ENCODE measurements around the gene OSCP1. TPM values are rescaled to one million over a fixed set of nuclear protein-coding genes. Genes with fewer than 3 reads are reported as not detected.
A peak's percentile ranks its signal among the peaks of the same experiment; 100 is the strongest.

OSCP1 gene
- total RNA-seq, 4 donors from 2014 or later = 8.2 to 10.8 (median 9.6) TPM

- Histone ChIP-seq H3K4me1 (peaks cover 52 to 79% (median 66%) of the 10 kb centered on the region in 4 donors), H3K9me3 (no peaks in the 10 kb centered on the region), H3K27me3 (no peaks in the 10 kb centered on the region), H3K36me3 (peaks cover 0 to 11% (median 0%) of the 10 kb centered on the region in 4 donors), H3K27ac (replicated peaks in 1 of 4) (peak overlapping the region in 3 of 4 donors; percentile 9 to 48 (median 29)), H3K4me3 (no peak overlapping the region)
- TF ChIP-seq POLR2AphosphoS5 (IDR thresholded peaks at IDR 0.05) = no peak
- TF ChIP-seq, protein P1, sequence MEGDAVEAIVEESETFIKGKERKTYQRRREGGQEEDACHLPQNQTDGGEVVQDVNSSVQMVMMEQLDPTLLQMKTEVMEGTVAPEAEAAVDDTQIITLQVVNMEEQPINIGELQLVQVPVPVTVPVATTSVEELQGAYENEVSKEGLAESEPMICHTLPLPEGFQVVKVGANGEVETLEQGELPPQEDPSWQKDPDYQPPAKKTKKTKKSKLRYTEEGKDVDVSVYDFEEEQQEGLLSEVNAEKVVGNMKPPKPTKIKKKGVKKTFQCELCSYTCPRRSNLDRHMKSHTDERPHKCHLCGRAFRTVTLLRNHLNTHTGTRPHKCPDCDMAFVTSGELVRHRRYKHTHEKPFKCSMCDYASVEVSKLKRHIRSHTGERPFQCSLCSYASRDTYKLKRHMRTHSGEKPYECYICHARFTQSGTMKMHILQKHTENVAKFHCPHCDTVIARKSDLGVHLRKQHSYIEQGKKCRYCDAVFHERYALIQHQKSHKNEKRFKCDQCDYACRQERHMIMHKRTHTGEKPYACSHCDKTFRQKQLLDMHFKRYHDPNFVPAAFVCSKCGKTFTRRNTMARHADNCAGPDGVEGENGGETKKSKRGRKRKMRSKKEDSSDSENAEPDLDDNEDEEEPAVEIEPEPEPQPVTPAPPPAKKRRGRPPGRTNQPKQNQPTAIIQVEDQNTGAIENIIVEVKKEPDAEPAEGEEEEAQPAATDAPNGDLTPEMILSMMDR (IDR thresholded peaks at IDR 0.05) = no peak
- intact Hi-C loops (cut with DNase I) = loop anchor here (10.0 kb wide), 1 partner anchor 226 kb away; the partner anchor contains the start of gene MAP7D1
- no peak for DNase-seq (ENCODE audit: extremely low spot score)
- WGBS = 86% methylated on average over 3 of the region's 3 CpGs
These were observed 69.5 kb downstream of the OSCP1 start for GRCh38 chr1:36380782-36381181.

DNA sequence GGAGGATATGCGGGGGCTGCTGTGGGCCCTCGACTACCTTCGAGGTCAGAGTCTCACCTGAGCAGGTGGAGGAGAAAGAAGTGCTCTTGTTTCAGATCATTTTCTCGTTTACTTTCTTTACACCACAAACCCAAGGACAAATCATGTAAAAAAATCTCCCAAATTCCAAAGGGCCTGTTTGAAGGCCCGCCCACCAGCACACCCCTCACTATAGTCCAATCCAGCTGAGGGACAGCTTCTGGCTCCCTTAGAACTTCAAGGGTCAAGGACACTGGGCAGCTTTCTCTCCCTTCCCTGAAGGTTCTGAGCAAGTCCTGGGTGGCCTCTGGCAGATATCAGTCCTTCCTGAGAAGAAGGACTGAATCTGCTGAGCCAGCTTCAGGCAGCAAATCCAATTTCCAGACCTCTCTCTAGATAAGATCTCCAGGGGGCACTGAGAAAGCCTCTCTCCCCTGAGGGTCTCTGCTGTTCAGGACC is 70.1 kb downstream of the OSCP1 start:
- DNase-seq (ENCODE audit: extremely low spot score) = no peak
- H3K4me3 ChIP-seq = no peak overlapping the region
- H3K4me1 ChIP-seq = peaks cover 58 to 85% (median 71%) of the 10 kb centered on the region in 4 donors
- no peaks in the 10 kb centered on the region for H3K27me3 ChIP-seq
- intact Hi-C loops (cut with DNase I) = loop anchor here (10.0 kb wide), 1 partner anchor 225 kb away; the partner anchor contains the start of gene MAP7D1
- peak overlapping the region; percentile 9 to 48 (median 26) for H3K27ac ChIP-seq (replicated peaks in 1 of 4)
- WGBS = 82% methylated on average over 5 of the region's 5 CpGs
- H3K36me3 ChIP-seq = peaks cover 0 to 11% (median 0%) of the 10 kb centered on the region in 4 donors
- TF ChIP-seq POLR2AphosphoS5 (IDR thresholded peaks at IDR 0.05) (no peak), POLR2A (IDR thresholded peaks at IDR 0.05; ENCODE audit: low read depth) (no peak), EP300 (IDR thresholded peaks at IDR 0.05) (no peak)
- TF ChIP-seq, protein P1 (IDR thresholded peaks at IDR 0.05) = no peak
- no peaks in the 10 kb centered on the region for H3K9me3 ChIP-seq

DNA sequence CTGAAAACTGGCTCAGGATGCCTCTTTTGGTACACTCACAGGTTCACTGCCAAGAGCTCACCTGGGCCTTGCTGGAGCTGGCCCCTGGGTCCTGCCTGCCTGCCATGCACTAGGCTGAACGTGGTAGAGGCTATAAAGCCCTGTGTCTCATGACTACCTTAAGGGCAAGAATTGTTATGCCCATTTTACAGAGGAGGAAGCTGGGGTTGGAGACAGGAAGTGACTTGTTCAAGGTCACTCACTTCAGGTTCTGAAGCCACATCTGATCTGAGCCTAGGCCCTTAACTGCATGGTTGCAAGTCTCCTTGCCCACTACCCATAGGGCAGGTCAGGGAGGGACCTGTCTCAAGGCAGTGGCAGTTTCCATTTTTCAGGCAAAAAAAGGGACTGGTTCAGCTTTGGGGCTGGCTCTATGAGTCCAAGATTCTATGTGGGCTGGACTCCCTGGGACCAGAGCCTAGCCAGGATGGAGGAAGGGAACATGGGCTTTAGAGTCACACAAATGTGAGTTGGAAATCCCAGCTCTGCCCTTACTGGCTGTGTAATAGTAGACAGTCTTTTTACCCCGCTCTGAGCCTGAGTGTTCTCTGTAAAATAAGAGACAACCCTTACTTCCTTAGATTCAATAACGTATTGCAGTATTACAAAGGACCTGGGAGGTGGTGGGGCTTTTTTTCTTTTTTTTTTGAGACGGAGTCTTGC is 72.3 kb downstream of the OSCP1 start:
- TF ChIP-seq EP300 (IDR thresholded peaks at IDR 0.05) (no peak), POLR2AphosphoS5 (IDR thresholded peaks at IDR 0.05) (no peak), POLR2A (IDR thresholded peaks at IDR 0.05; ENCODE audit: low read depth) (no peak)
- TF ChIP-seq, protein P1 (IDR thresholded peaks at IDR 0.05) = no peak
- H3K36me3 ChIP-seq = peaks cover 0 to 11% (median 0%) of the 10 kb centered on the region in 4 donors
- DNase-seq (ENCODE audit: extremely low spot score) = no peak
- H3K4me3 ChIP-seq = no peak overlapping the region
- no peaks in the 10 kb centered on the region for H3K27me3 ChIP-seq
- no peaks in the 10 kb centered on the region for H3K9me3 ChIP-seq
- H3K27ac ChIP-seq (replicated peaks in 1 of 4) = peak overlapping the region in 2 of 4 donors; percentile 3 to 24
- intact Hi-C loops (cut with DNase I) = no loop called here
- 69% methylated on average over 4 of the region's 4 CpGs for WGBS
- peaks cover 62 to 86% (median 72%) of the 10 kb centered on the region in 4 donors for H3K4me1 ChIP-seq

GRCh38 chr1:36372617-36373016 is 77.6 kb downstream of the OSCP1 start:
- H3K27ac ChIP-seq (replicated peaks in 1 of 4) = peak overlapping the region; percentile 82 to 88 (median 86)
- H3K4me1 ChIP-seq = peaks cover 65 to 86% (median 72%) of the 10 kb centered on the region in 4 donors
- H3K9me3 ChIP-seq = no peaks in the 10 kb centered on the region
- no peak for DNase-seq (ENCODE audit: extremely low spot score)
- H3K4me3 ChIP-seq = no peak overlapping the region
- intact Hi-C loops (cut with DNase I) = no loop called here
- TF ChIP-seq, protein P1 (IDR thresholded peaks at IDR 0.05) = no peak
- TF ChIP-seq POLR2AphosphoS5 (IDR thresholded peaks at IDR 0.05) (no peak), EP300 (IDR thresholded peaks at IDR 0.05) (no peak), POLR2A (IDR thresholded peaks at IDR 0.05; ENCODE audit: low read depth) (no peak)
- WGBS = 55% methylated on average over 2 of the region's 3 CpGs
- no peaks in the 10 kb centered on the region for H3K27me3 ChIP-seq
- peaks cover 0 to 10% (median 3%) of the 10 kb centered on the region in 4 donors for H3K36me3 ChIP-seq

Data from esophagus muscularis mucosa (tissue), 4 donors.